ENCODE data around the gene HIGD2A. TPM values are rescaled to one million over a fixed set of nuclear protein-coding genes. Genes with fewer than 3 reads are reported as not detected.
A peak's percentile ranks its signal among the peaks of the same experiment; 100 is the strongest.

Gene HIGD2A
- total and polyA plus RNA-seq, 2 of the 13 experiments (the other 11 are each of a cell fraction or from before 2014, with no cell fraction given) = 89.2 to 146 TPM

GRCh38 chr5:176361437-176362232 lies 26.9 kb upstream of the HIGD2A start, which contains the start of gene KIAA1191 (continued):
- no peak for TF ChIP-seq ZNF333 (CRISPR knock-in tag; IDR thresholded peaks at IDR 0.05; ENCODE audit: borderline replicate concordance)
- TF ChIP-seq ZBTB49 (CRISPR knock-in tag; IDR thresholded peaks at IDR 0.05; ENCODE audit: borderline replicate concordance) = peak; percentile 72; the same call in 1 of the 2 replicates
- TF ChIP-seq ZNF30 (CRISPR knock-in tag; IDR thresholded peaks at IDR 0.05) = 0 out of 2 replicates have a peak, but pooled peaks have one; percentile 20
- TF ChIP-seq HMGXB4 (CRISPR knock-in tag; IDR thresholded peaks at IDR 0.05; ENCODE audit: borderline replicate concordance in 1 of 2, low read depth in 1 of 2) = peak; percentile 83 to 89
- TF ChIP-seq ZNF160 (CRISPR knock-in tag; IDR thresholded peaks at IDR 0.05) = no peak
- TF ChIP-seq MAFK (conservative IDR thresholded peaks at IDR 0.05 in 1 of 2, IDR thresholded peaks at IDR 0.05 in 1 of 2; ENCODE audit: low read length in 2 of 2) = no peak
- TF ChIP-seq USF2 (IDR thresholded peaks at IDR 0.05; ENCODE audit: low read depth, low read length) = no peak
- TF ChIP-seq USF2 (CRISPR knock-in tag; IDR thresholded peaks at IDR 0.05; ENCODE audit: borderline replicate concordance) = no peak
- TF ChIP-seq ZNF776 (CRISPR knock-in tag; IDR thresholded peaks at IDR 0.05) = peak; percentile 77; the same call in 1 of the 2 replicates
- TF ChIP-seq ZZZ3 (CRISPR knock-in tag; IDR thresholded peaks at IDR 0.05; ENCODE audit: borderline replicate concordance) = peak; percentile 76; the same call in 1 of the 2 replicates
- no peak; the same call in 1 of the 2 replicates for TF ChIP-seq ZNF772 (CRISPR knock-in tag; IDR thresholded peaks at IDR 0.05)
- no peak for TF ChIP-seq PRMT3 (CRISPR knock-in tag; IDR thresholded peaks at IDR 0.05; ENCODE audit: borderline replicate concordance, low read depth)
- peak; percentile 75; the same call in 1 of the 2 replicates for TF ChIP-seq ZNF773 (CRISPR knock-in tag; IDR thresholded peaks at IDR 0.05; ENCODE audit: borderline replicate concordance)
- peak; percentile 65 for TF ChIP-seq ZSCAN5A (CRISPR knock-in tag; IDR thresholded peaks at IDR 0.05; ENCODE audit: borderline replicate concordance)
- no peak; the same call in 1 of the 2 replicates for TF ChIP-seq ZNF564 (CRISPR knock-in tag; IDR thresholded peaks at IDR 0.05)
- TF ChIP-seq ZNF234 (CRISPR knock-in tag; conservative IDR thresholded peaks at IDR 0.05) = 0 out of 2 replicates have a peak, but pooled peaks have one; percentile 29
- TF ChIP-seq ZNF33B (CRISPR knock-in tag; IDR thresholded peaks at IDR 0.05) = no peak
- TF ChIP-seq GATA4 (IDR thresholded peaks at IDR 0.05; ENCODE audit: borderline replicate concordance, low read depth) = peak; percentile 76; the same call in 1 of the 2 replicates

Measured in HepG2 (cell line).